Tibial nerve (tissue), 4 donors: ENCODE results near the gene CCDC9B. TPM values are rescaled to one million over a fixed set of nuclear protein-coding genes. Genes with fewer than 3 reads are reported as not detected.

Source experiments
- DNase-seq, 2 donors: peaks; one replicate each; pipeline ENCODE4 v3.0.0-alpha.2; 2019; ENCODE audit warnings: low spot score in 2 of 2
- H3K27ac ChIP-seq, 4 donors: fragments of 200-600 bp; sonication (generic) in 3 of 4; one replicate each; pipeline ENCODE4 v1.5.1; 2017 to 2019; ENCODE audit warnings: mild to moderate bottlenecking in 1 of 4
- H3K27me3 ChIP-seq, 2 donors: fragments of 200-600 bp; sonication (generic) in 1 of 2; one replicate each; pipeline versions ENCODE4 v1.5.1 to v1.6.0; 2017 to 2019
- H3K36me3 ChIP-seq, 3 donors: fragments of 200-600 bp; sonication (generic); one replicate each; pipeline ENCODE4 v1.5.1; 2018 to 2019
- H3K4me1 ChIP-seq, 4 donors: fragments of 200-600 bp; sonication (generic) in 3 of 4; one replicate each; pipeline ENCODE4 v1.5.1; 2017 to 2019
- H3K4me3 ChIP-seq, 4 donors: fragments of 200-600 bp; sonication (generic) in 3 of 4; one replicate each; pipeline ENCODE4 v1.5.1; 2017 to 2019; ENCODE audit warnings: mild to moderate bottlenecking in 1 of 4, moderate library complexity in 1 of 4
- H3K9me3 ChIP-seq, 4 donors: fragments of 200-600 bp; sonication (generic) in 3 of 4; one replicate each; pipeline ENCODE4 v1.5.1; 2017 to 2019
- EP300 ChIP-seq, 2 donors: sonication (generic); formaldehyde crosslinking; IDR thresholded peaks; one replicate each; pipeline ENCODE4 v1.6.1; 2017; ENCODE audit warnings: antibody characterized with exemption in 2 of 2, mild to moderate bottlenecking in 1 of 2
- POLR2A ChIP-seq, 2 donors: fragments of 450-650 bp; IDR thresholded peaks; one replicate each; pipeline ENCODE4 v1.6.1; 2017; ENCODE audit warnings: antibody characterized with exemption in 2 of 2, mild to moderate bottlenecking in 2 of 2, moderate library complexity in 2 of 2
- WGBS, 2 donors: methylation state at CpG; one replicate each; pipeline ENCODE4 v1.1.5; 2018; 5-methylcytosine and 5-hydroxymethylcytosine counted together
- total RNA-seq, 4 donors: library from RNA; depleted of rRNA; stranded (reverse); fragments of >200 nt; gene quantifications; one replicate each; pipeline ENCODE4 v1.1.0, GENCODE V29; 2016
- TF ChIP-seq, protein P1 (sequence below), 5 experiments: fragments of 200-600 bp in 3 of 5; fragments of 450-650 bp in 2 of 5; sonication (generic) in 3 of 5; IDR thresholded peaks; one replicate each; pipeline ENCODE4 v1.5.1; 2016 to 2019; ENCODE audit warnings: antibody characterized with exemption in 5 of 5, mild to moderate bottlenecking in 3 of 5, moderate library complexity in 2 of 5

CCDC9B gene
- total RNA-seq, 4 donors from 2014 or later = 19.3 to 22.8 (median 21.2) TPM

DNA sequence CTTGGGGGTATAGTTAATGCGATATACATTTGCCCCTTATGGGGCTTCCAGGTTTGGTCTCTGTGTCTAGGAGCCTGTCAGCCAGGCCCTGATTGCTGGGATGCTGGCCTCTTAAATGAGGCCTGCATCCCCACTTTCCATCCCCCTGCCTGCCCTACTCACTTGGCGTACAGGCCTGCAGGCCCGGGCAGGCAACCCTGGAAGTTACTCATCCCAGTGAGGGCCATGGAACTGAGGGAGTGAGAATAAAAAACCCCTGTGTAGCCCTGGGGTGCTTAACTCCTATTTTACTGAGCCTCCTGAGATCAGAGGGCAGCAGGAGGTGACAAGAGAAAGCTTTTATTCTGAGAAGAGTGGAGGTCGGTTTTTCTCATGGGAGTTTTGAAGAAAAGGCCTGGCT, 19.3 kb upstream of the CCDC9B start:
- no peak for DNase-seq
- Histone ChIP-seq H3K36me3 (no peaks in the 10 kb centered on the region), H3K27me3 (no peaks in the 10 kb centered on the region), H3K27ac (no peak overlapping the region), H3K4me3 (no peak overlapping the region), H3K4me1 (peaks cover 0 to 15% (median 9%) of the 10 kb centered on the region in 4 donors), H3K9me3 (no peaks in the 10 kb centered on the region)
- TF ChIP-seq, protein P1, sequence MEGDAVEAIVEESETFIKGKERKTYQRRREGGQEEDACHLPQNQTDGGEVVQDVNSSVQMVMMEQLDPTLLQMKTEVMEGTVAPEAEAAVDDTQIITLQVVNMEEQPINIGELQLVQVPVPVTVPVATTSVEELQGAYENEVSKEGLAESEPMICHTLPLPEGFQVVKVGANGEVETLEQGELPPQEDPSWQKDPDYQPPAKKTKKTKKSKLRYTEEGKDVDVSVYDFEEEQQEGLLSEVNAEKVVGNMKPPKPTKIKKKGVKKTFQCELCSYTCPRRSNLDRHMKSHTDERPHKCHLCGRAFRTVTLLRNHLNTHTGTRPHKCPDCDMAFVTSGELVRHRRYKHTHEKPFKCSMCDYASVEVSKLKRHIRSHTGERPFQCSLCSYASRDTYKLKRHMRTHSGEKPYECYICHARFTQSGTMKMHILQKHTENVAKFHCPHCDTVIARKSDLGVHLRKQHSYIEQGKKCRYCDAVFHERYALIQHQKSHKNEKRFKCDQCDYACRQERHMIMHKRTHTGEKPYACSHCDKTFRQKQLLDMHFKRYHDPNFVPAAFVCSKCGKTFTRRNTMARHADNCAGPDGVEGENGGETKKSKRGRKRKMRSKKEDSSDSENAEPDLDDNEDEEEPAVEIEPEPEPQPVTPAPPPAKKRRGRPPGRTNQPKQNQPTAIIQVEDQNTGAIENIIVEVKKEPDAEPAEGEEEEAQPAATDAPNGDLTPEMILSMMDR (IDR thresholded peaks at IDR 0.05) = no peak
- TF ChIP-seq POLR2A (IDR thresholded peaks at IDR 0.05) (no peak), EP300 (IDR thresholded peaks at IDR 0.05) (no peak)
- WGBS, 2 donors = 83 to 89% methylated on average over 4 of the region's 4 CpGs

GRCh38 chr15:40358471-40359353, 18.0 kb upstream of the CCDC9B start:
- no peaks in the 10 kb centered on the region for H3K27me3 ChIP-seq
- H3K4me3 ChIP-seq = peak overlapping the region; percentile 26 to 59 (median 48)
- TF ChIP-seq POLR2A (IDR thresholded peaks at IDR 0.05) (no peak), EP300 (IDR thresholded peaks at IDR 0.05) (no peak)
- TF ChIP-seq, protein P1 (IDR thresholded peaks at IDR 0.05) = no peak
- H3K4me1 ChIP-seq = peaks cover 0 to 27% (median 10%) of the 10 kb centered on the region in 4 donors
- H3K27ac ChIP-seq = no peak overlapping the region
- no peaks in the 10 kb centered on the region for H3K9me3 ChIP-seq
- no peaks in the 10 kb centered on the region for H3K36me3 ChIP-seq
- no peak for DNase-seq
- 11 to 13% methylated on average over 26 to 30 of the region's 31 CpGs for WGBS, 2 donors

GRCh38 chr15:40357723-40358470, 17.2 kb upstream of the CCDC9B start, which contains the start of gene DISP2:
TSS of gene DISP2 (plus strand) at chr15:40358219. CDS start at chr15:40358322, 103 bp downstream.
- peak; percentile 64 to 71 for DNase-seq
- Histone ChIP-seq H3K4me1 (peaks cover 0 to 31% (median 10%) of the 10 kb centered on the region in 4 donors), H3K27ac (peak within 1 kb of the TSS in 1 of 4 donors; percentile 47), H3K9me3 (no peaks in the 10 kb centered on the region), H3K36me3 (no peaks in the 10 kb centered on the region), H3K27me3 (no peaks in the 10 kb centered on the region), H3K4me3 (peak within 1 kb of the TSS; percentile 26 to 59 (median 48))
- 5 to 6% methylated on average over 34 to 48 of the region's 82 CpGs for WGBS, 2 donors
- TF ChIP-seq, protein P1 (IDR thresholded peaks at IDR 0.05) = no peak
- TF ChIP-seq POLR2A (IDR thresholded peaks at IDR 0.05) (no peak), EP300 (IDR thresholded peaks at IDR 0.05) (no peak)

GRCh38 chr15:40357246-40357645, 16.5 kb upstream of the CCDC9B start:
- Histone ChIP-seq H3K27me3 (no peaks in the 10 kb centered on the region), H3K27ac (no peak overlapping the region), H3K4me1 (peaks cover 0 to 31% (median 10%) of the 10 kb centered on the region in 4 donors), H3K4me3 (no peak overlapping the region), H3K9me3 (no peaks in the 10 kb centered on the region), H3K36me3 (no peaks in the 10 kb centered on the region)
- TF ChIP-seq POLR2A (IDR thresholded peaks at IDR 0.05) = no peak
- no peak for TF ChIP-seq EP300 (IDR thresholded peaks at IDR 0.05)
- TF ChIP-seq, protein P1 (IDR thresholded peaks at IDR 0.05) = no peak
- 67 to 83% methylated on average over 1 of the region's 1 CpG for WGBS, 2 donors
- no peak for DNase-seq
